Hematopoietic multipotent progenitor cell treated with erythropoietin and hydrocortisone succinate and interleukin-3 and kit ligand, for 8 days (in vitro differentiated cells): ENCODE measurements around the gene BLVRB.

Experiments used
- DNase-seq: peaks from one replicate; pipeline ENCODE4 v3.0.0-alpha.2; 2015

The BLVRB gene

GRCh38 chr19:40398417-40399131 lies 67.0 kb downstream of the BLVRB start:
- peak; percentile 66 for DNase-seq
